ENCODE data around the gene ICA1L.

The ICA1L gene

DNA sequence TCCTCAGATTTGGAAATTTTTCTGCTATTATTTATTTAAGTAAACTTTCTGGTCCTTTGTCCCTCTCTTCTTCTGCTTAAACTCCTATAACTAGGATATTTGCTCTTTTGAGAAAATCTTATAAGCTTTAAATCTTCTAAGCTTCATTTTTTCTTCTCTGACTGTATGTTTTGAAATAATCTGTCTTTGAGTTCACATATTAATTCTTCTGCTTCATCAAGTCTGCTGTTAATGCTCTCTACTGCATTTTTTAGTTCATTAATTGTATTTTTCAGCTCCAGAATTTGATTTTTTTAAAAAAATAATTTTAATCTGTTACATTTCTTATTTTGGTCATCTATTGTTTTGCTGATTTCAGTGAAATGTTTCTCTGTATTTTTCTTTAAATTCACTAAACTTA, 28.9 kb downstream of the ICA1L start:
- in situ Hi-C loops (cut with HindIII; ENCODE audit: low sequenced_read_pairs): no loop called here
- no peak for DNase-seq (ENCODE audit: low read depth)
- no peak overlapping the region for H3K4me3 ChIP-seq (ENCODE audit: low read depth, low read length)
- TF ChIP-seq, protein P1, sequence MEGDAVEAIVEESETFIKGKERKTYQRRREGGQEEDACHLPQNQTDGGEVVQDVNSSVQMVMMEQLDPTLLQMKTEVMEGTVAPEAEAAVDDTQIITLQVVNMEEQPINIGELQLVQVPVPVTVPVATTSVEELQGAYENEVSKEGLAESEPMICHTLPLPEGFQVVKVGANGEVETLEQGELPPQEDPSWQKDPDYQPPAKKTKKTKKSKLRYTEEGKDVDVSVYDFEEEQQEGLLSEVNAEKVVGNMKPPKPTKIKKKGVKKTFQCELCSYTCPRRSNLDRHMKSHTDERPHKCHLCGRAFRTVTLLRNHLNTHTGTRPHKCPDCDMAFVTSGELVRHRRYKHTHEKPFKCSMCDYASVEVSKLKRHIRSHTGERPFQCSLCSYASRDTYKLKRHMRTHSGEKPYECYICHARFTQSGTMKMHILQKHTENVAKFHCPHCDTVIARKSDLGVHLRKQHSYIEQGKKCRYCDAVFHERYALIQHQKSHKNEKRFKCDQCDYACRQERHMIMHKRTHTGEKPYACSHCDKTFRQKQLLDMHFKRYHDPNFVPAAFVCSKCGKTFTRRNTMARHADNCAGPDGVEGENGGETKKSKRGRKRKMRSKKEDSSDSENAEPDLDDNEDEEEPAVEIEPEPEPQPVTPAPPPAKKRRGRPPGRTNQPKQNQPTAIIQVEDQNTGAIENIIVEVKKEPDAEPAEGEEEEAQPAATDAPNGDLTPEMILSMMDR (IDR thresholded peaks at IDR 0.05; ENCODE audit: low read depth, low read length, missing control alignments): no peak

DNA sequence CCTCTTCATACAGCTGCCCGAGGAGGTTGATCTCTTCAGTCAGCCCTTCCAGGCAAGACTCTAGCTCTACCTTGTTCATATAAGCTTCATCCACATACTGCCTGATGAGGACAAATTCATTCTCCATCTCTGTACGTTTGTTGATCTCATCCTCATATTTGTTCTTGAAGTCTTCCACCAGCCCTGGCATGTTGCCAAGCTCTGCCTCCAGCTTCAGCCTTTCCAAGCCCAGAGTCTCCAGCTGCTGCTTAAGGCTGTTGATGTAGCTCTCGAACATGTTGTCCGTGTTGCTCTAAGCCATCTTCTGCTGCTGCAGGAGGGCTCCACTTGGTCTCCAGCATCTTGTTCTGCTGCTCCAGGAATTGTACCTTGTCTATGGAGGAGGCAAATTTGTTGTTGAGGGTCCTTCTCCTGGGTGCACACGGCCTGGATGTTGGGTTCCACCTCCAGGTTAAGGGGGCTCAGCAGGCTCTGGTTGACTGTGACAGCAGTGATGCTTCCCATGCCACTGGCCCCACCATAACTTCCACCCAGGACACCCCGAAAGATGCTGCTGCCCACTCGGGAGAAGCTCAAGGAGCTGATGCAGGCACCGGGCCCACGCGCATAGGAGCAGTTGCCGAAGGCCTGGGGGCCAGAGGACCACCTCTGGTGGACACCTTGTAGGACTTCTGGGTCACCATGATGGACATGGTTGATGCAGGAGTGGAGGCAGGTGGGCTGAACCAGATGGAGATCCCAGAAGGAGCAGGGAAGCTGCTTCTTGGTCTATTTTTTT, 30.3 kb downstream of the ICA1L start:
- TF ChIP-seq, protein P1 (IDR thresholded peaks at IDR 0.05; ENCODE audit: low read depth, low read length, missing control alignments): no peak
- H3K4me3 ChIP-seq (ENCODE audit: low read depth, low read length): no peak overlapping the region
- in situ Hi-C loops (cut with HindIII; ENCODE audit: low sequenced_read_pairs): no loop called here
- DNase-seq (ENCODE audit: low read depth): no peak

DNA sequence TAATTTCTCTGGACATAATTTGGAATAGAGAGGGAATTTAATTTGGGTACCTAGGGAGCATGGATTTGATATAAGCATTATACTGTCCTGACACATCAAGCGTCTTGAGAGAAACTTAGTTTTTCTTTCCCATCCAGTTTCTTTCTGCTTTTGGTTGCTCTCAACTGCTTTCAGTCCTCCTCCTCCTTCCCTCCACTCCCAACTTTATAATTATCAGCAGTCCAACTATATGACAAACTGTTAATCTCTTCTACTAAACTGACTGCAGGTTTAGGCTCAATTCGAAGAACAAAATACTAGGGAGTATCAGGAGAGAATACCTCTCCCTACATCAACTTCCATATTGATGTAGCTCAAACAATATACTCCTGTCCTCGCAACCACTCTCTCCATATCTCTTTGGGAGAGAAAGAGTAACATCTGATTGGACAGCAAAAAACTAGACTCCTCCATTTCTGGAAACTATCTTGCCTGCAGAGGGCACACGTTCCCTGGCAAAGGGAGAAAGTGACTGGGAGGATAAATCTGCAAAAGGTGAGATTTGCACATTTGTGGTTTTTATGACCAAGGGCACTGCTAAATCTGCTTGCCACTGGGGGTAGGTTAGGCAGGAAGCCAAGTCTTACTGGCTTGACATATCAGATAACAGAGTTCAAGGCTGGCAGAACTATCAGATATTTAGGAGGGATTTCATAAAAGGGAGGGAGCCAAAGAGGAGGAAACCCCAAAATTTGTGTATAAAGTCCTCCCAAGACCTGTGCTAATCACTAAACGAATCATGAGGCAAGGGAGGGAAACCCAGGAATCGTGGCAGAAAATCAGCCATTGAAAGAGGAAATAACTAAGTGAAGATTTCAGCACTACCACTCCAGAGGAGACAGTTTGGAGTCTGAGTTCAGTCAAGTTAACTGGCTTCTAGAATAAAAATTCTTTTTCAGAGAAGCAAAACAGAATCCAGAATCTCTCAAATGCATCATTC, 40.0 kb downstream of the ICA1L start:
- TF ChIP-seq, protein P1 (IDR thresholded peaks at IDR 0.05; ENCODE audit: low read depth, low read length, missing control alignments): peak; percentile 78
- H3K4me3 ChIP-seq (ENCODE audit: low read depth, low read length): no peak overlapping the region
- DNase-seq (ENCODE audit: low read depth): peak; percentile 38
- in situ Hi-C loops (cut with HindIII; ENCODE audit: low sequenced_read_pairs): no loop called here

DNA sequence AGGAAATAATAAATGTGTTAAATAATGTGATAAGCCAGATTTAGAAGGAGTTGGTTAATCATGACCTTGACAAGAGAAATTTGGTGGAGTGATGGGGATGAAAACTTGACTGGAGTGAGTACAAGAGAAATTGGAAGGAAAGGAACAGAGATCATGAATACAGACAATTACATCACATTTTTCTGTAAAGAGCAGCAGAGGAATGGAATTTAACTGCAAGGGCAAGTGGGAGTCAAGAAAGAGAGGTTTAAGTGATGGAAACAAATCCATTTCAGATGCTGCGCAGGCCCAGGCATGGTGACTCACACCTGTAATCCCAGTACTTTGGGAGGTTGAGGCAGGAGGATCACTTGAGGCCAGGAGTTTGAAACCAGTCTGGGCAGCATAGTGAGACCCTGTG, 46.7 kb downstream of the ICA1L start:
- H3K4me3 ChIP-seq (ENCODE audit: low read depth, low read length): no peak overlapping the region
- no peak for DNase-seq (ENCODE audit: low read depth)
- TF ChIP-seq, protein P1 (IDR thresholded peaks at IDR 0.05; ENCODE audit: low read depth, low read length, missing control alignments): no peak
- in situ Hi-C loops (cut with HindIII; ENCODE audit: low sequenced_read_pairs): no loop called here

DNA sequence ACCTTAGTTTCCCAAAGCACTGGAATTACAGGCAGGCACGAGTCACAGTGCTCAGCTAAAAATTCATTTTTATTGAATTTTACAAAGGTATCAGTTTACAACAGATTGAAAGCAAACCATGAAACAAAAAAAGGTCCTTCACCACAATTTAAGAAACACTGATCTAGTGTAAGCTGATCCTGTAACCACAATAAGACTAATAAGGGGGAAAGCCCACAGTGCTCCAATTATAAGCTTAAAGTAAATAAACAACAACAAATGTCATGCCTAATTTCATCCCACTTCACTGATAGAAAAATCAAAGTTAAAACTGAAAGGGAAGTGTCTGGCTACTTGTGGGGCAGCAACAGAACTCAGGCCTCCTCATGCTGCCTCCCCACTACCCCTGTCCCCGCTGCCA, 49.2 kb downstream of the ICA1L start:
- in situ Hi-C loops (cut with HindIII; ENCODE audit: low sequenced_read_pairs): no loop called here
- DNase-seq (ENCODE audit: low read depth): no peak
- TF ChIP-seq, protein P1 (IDR thresholded peaks at IDR 0.05; ENCODE audit: low read depth, low read length, missing control alignments): no peak
- no peak overlapping the region for H3K4me3 ChIP-seq (ENCODE audit: low read depth, low read length)

Data from astrocyte of the cerebellum (primary cell).